Psoas muscle (tissue), 8 donors: ENCODE data around the gene MAGEE2. TPM values are rescaled to one million over a fixed set of nuclear protein-coding genes. Genes with fewer than 3 reads are reported as not detected.

ENCODE experiments used
- ATAC-seq, 4 donors: fragments of 200-7000 bp; cut with Tn5 transposase; one replicate each; pipeline ENCODE4 v1.9.1; 2020; ENCODE audit warnings: moderate library complexity in 3 of 4, mild to moderate bottlenecking in 2 of 4
- DNase-seq, 2 donors: peaks; one replicate each; pipeline ENCODE4 v3.0.0-alpha.2; 2020
- H3K27ac ChIP-seq: fragments of 200-600 bp; one replicate; pipeline ENCODE4 v1.8.0; 2022
- H3K27me3 ChIP-seq, 3 donors: fragments of 200-600 bp in 1 of 3; one replicate each; pipeline versions ENCODE4 v1.6.1 to v1.8.0; 2013 to 2022; ENCODE audit warnings: low read length in 2 of 3, mild to moderate bottlenecking in 2 of 3, moderate library complexity in 1 of 3; ENCODE audit not compliant: insufficient read depth in 3 of 3
- H3K36me3 ChIP-seq, 2 donors: fragments of 200-600 bp in 1 of 2; one replicate each; pipeline versions ENCODE4 v1.6.1 to v1.8.0; 2013 to 2022; ENCODE audit warnings: low read depth in 1 of 2, mild to moderate bottlenecking in 1 of 2, moderate library complexity in 1 of 2; ENCODE audit not compliant: insufficient read depth in 1 of 2
- H3K4me1 ChIP-seq: fragments of 200-600 bp; one replicate; pipeline ENCODE4 v1.8.0; 2022
- H3K4me3 ChIP-seq: fragments of 200-600 bp; one replicate; pipeline ENCODE4 v1.8.0; 2022; ENCODE audit warnings: mild to moderate bottlenecking
- H3K9me3 ChIP-seq: fragments of 200-600 bp; one replicate; pipeline ENCODE4 v1.8.0; 2022
- WGBS, 3 donors: extraction: QIAGEN DNeasy Blood & Tissue Kit; methylation state at CpG; one replicate each; pipeline versions ENCODE4 v1.1.6 to v1.1.7; 2013; 5-methylcytosine and 5-hydroxymethylcytosine counted together
- intact Hi-C, 2 donors: fragments of 100-400 bp; cut with DNase I; formaldehyde crosslinking; loops; one replicate each; pipeline versions ENCODE4 v1.11.0 to v1.14.2; 2022
- polyA plus RNA-seq, 3 donors: library from polyadenylated mRNA; stranded (reverse); fragments of 200-250 nt; gene quantifications; one replicate each; pipeline ENCODE4 v1.2.3, GENCODE V29; 2013
- total RNA-seq, 4 donors: library from RNA; stranded (reverse); fragmentation: NEBNext Ultra II Directional in 2 of 4; extraction: Animal tissue kit (Norgen Biotek cat#: 25700) in 2 of 4; gene quantifications; one replicate each; pipeline versions ENCODE4 v1.2.1 to v1.2.4, GENCODE V29; 2021 to 2023
- TF ChIP-seq, protein P1 (sequence below): fragments of 200-600 bp; IDR thresholded peaks from one replicate; pipeline ENCODE4 v1.8.0; 2022; ENCODE audit warnings: antibody characterized with exemption
- donor health status: healthy with polysubstance abuse.
- donor health status: DM: no; HTN: no; CAD: no; lungs with moderate emphysema.
- donor health status: Bipolar disorder and iron deficiency.
- donor health status: healthy.
- donor health status: DM: yes; HTN: yes; CAD: no.
- donor health status: DM: no; HTN: no; CAD: no.
- donor health status: DM: no; HTN: no; CAD: no.
- donor health status: DM: yes; HTN: yes; CAD: no.

Gene MAGEE2
- total and polyA plus RNA-seq, 7 donors: 0.01 TPM; not detected in 6

DNA sequence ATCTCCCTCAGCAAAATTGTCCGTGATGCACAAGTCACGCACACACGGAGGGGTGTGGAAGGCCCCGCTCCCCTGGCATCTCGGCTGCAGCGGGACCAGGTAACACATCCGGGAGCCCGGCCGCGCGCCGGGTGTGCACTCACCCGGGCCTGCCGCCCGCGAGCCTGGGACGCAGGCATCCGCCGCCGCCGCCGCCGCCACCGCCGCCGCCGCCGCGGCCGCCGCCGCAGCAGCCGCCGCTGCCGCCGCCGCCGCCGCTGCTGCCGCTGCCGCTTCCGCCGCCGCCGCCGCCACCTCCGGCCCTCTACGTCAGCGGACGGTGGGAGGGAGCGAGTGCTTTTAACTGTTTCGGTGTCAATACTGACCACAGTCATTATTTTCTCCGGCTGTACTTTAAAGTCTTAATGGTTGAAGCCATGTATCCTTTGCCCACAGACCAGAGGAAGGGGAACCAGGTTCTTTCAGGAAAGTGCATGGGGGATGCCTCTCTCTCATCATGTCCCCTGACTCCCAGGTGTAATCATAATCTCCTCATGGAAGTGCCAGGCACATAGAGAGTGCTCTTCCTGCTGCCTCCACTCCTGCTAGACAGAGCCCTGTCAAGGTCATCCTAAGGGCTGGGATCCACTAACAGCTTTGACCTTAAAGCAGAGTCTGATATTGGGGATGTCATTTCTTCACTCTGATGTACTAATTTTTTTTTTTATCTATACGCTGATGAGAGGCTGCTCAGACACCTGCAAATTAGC lies 38.0 kb downstream of the MAGEE2 start:
- H3K9me3 ChIP-seq: peaks cover 27% of the 10 kb centered on the region
- H3K27me3 ChIP-seq: no peaks in the 10 kb centered on the region
- intact Hi-C loops: loop anchor here in 1 of 2 donors (10.0 kb wide), 1 partner anchor 472 kb away; the partner anchor contains the start of gene UPRT
- H3K36me3 ChIP-seq: no peaks in the 10 kb centered on the region
- peak; percentile 19 to 63 for DNase-seq
- WGBS, 3 donors: 6 to 48% (median 14%) methylated on average over 18 to 54 of the region's 54 CpGs
- TF ChIP-seq, protein P1, sequence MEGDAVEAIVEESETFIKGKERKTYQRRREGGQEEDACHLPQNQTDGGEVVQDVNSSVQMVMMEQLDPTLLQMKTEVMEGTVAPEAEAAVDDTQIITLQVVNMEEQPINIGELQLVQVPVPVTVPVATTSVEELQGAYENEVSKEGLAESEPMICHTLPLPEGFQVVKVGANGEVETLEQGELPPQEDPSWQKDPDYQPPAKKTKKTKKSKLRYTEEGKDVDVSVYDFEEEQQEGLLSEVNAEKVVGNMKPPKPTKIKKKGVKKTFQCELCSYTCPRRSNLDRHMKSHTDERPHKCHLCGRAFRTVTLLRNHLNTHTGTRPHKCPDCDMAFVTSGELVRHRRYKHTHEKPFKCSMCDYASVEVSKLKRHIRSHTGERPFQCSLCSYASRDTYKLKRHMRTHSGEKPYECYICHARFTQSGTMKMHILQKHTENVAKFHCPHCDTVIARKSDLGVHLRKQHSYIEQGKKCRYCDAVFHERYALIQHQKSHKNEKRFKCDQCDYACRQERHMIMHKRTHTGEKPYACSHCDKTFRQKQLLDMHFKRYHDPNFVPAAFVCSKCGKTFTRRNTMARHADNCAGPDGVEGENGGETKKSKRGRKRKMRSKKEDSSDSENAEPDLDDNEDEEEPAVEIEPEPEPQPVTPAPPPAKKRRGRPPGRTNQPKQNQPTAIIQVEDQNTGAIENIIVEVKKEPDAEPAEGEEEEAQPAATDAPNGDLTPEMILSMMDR: no peak
- peak overlapping the region; percentile 66 for H3K4me3 ChIP-seq
- no peaks in the 10 kb centered on the region for H3K4me1 ChIP-seq
- no peak overlapping the region for H3K27ac ChIP-seq
- ATAC-seq: peak in 3 of 4 donors; percentile 62 to 76 (median 73)
